GM18858 (cell line): ENCODE results near the gene KRTAP12-1.
"Not testable (repeated sequence)": the region's sequence is repeated elsewhere in the genome, so short reads cannot be mapped to it uniquely, and the experiment has no call there.

Source experiments
- ATAC-seq: cut with Tn5 transposase; IDR thresholded peaks from one replicate; pipeline ENCODE4 v1.9.1; 2021; ENCODE audit not compliant: unreplicated experiment

KRTAP12-1 gene

GRCh38 chr21:44648557-44649311, 33.2 kb downstream of the KRTAP12-1 start:
- ATAC-seq: no peak

GRCh38 chr21:44647222-44647552, 34.8 kb downstream of the KRTAP12-1 start:
- no peak for ATAC-seq

GRCh38 chr21:44646366-44647221, 35.4 kb downstream of the KRTAP12-1 start, which contains the start of gene KRTAP10-11:
TSS of gene KRTAP10-11 (plus strand) at chr21:44646414. CDS start at chr21:44646459, 45 bp downstream.
- ATAC-seq: not testable (repeated sequence)

- ATAC-seq: no peak
Measured at GRCh38 chr21:44644878-44645277, 37.1 kb downstream of the KRTAP12-1 start.

- ATAC-seq: no peak
Measured at GRCh38 chr21:44643741-44644310, 38.1 kb downstream of the KRTAP12-1 start.

GRCh38 chr21:44640761-44641160, 41.2 kb downstream of the KRTAP12-1 start:
- no peak for ATAC-seq

GRCh38 chr21:44639331-44639655, 42.7 kb downstream of the KRTAP12-1 start:
- no peak for ATAC-seq

GRCh38 chr21:44638506-44639330, 43.2 kb downstream of the KRTAP12-1 start:
- not testable (repeated sequence) for ATAC-seq

GRCh38 chr21:44637851-44638348, 44.1 kb downstream of the KRTAP12-1 start:
- ATAC-seq: not testable (repeated sequence)

GRCh38 chr21:44637018-44637850, 44.7 kb downstream of the KRTAP12-1 start, which contains the start of gene KRTAP10-10:
TSS of gene KRTAP10-10 (plus strand) at chr21:44637356. CDS start at chr21:44637418, 62 bp downstream.
- ATAC-seq: no peak

GRCh38 chr21:44636209-44637017, 45.5 kb downstream of the KRTAP12-1 start:
- no peak for ATAC-seq

GRCh38 chr21:44632067-44632466, 49.9 kb downstream of the KRTAP12-1 start:
- ATAC-seq: no peak
